Natural killer cell treated with Interleukin-12 subunit alpha and Interleukin-12 subunit beta and Interleukin-15 and Interleukin-18, amount 100 ng/mL, for 72 hours (primary cell): Measurements from ENCODE around the gene IRAG1. TPM values are rescaled to one million over a fixed set of nuclear protein-coding genes. Genes with fewer than 3 reads are reported as not detected.

Source experiments
- ATAC-seq, 2 donors: fragments of 150-1000 bp; cut with Tn5 transposase in 1 of 2; sonication (Bioruptor Pico), chemical (Tn5 transposase) in 1 of 2; 2 replicates each; pipeline ENCODE4 v1.10.0; 2021
- DNase-seq: peaks from one replicate; pipeline ENCODE4 v3.0.0; 2022; ENCODE audit warnings: low spot score
- H3K27ac Mint-ChIP-seq, 2 donors: 1 replicate in 1 of 2; 2 replicates in 1 of 2; pipeline ENCODE4 v1.8.0; 2022; ENCODE audit warnings: mixed read lengths in 2 of 2, mild to moderate bottlenecking in 1 of 2, moderate library complexity in 1 of 2
- H3K27me3 Mint-ChIP-seq, 2 donors: 1 replicate in 1 of 2; 2 replicates in 1 of 2; pipeline ENCODE4 v1.8.0; 2022; ENCODE audit warnings: mixed read lengths in 2 of 2
- H3K36me3 Mint-ChIP-seq: one replicate; pipeline ENCODE4 v1.8.0; 2022; ENCODE audit warnings: mixed read lengths
- H3K4me1 Mint-ChIP-seq, 2 donors: 1 replicate in 1 of 2; 2 replicates in 1 of 2; pipeline ENCODE4 v1.8.0; 2022; ENCODE audit warnings: low read depth in 2 of 2, mixed read lengths in 2 of 2, mild to moderate bottlenecking in 1 of 2
- H3K4me3 Mint-ChIP-seq: one replicate; pipeline ENCODE4 v1.8.0; 2022; ENCODE audit warnings: mixed read lengths
- H3K9me3 Mint-ChIP-seq: 2 replicates; pipeline ENCODE4 v1.8.0; 2022; ENCODE audit warnings: mixed read lengths
- total RNA-seq, 2 donors: library from RNA; stranded (reverse); gene quantifications; one replicate each; pipeline ENCODE4 v1.2.3, GENCODE V29; 2022

IRAG1 gene
- total RNA-seq, 2 donors from 2014 or later: not detected

GRCh38 chr11:10669258-10670033 is 24.1 kb downstream of the IRAG1 start:
- no peak for DNase-seq
- Mint-ChIP-seq H3K9me3 (no peaks in the 10 kb centered on the region), H3K27ac (no peak overlapping the region), H3K4me3 (no peak overlapping the region), H3K27me3 (peaks cover 17 to 29% of the 10 kb centered on the region in 2 donors), H3K4me1 (no peaks in the 10 kb centered on the region), H3K36me3 (no peaks in the 10 kb centered on the region)
- ATAC-seq: no peak

- ATAC-seq (no peak), DNase-seq (no peak)
- no peaks in the 10 kb centered on the region for H3K36me3 Mint-ChIP-seq
- no peak overlapping the region for H3K27ac Mint-ChIP-seq
- H3K9me3 Mint-ChIP-seq: no peaks in the 10 kb centered on the region
- peaks cover 7 to 13% of the 10 kb centered on the region in 2 donors for H3K27me3 Mint-ChIP-seq
- H3K4me3 Mint-ChIP-seq: no peak overlapping the region
- no peaks in the 10 kb centered on the region for H3K4me1 Mint-ChIP-seq
These were observed 26.1 kb downstream of the IRAG1 start for GRCh38 chr11:10667521-10667885.

GRCh38 chr11:10666556-10667520 is 26.7 kb downstream of the IRAG1 start:
- no peaks in the 10 kb centered on the region for H3K9me3 Mint-ChIP-seq
- no peaks in the 10 kb centered on the region for H3K36me3 Mint-ChIP-seq
- no peak for DNase-seq
- H3K4me1 Mint-ChIP-seq: no peaks in the 10 kb centered on the region
- peaks cover 4 to 7% of the 10 kb centered on the region in 2 donors for H3K27me3 Mint-ChIP-seq
- peak in 1 of 2 donors; percentile 24 for ATAC-seq
- H3K27ac Mint-ChIP-seq: no peak overlapping the region
- no peak overlapping the region for H3K4me3 Mint-ChIP-seq

- H3K4me3 Mint-ChIP-seq: no peak overlapping the region
- peaks cover 0 to 4% of the 10 kb centered on the region in 2 donors for H3K27me3 Mint-ChIP-seq
- no peak for ATAC-seq
- H3K27ac Mint-ChIP-seq: no peak overlapping the region
- no peak for DNase-seq
- H3K4me1 Mint-ChIP-seq: no peaks in the 10 kb centered on the region
- no peaks in the 10 kb centered on the region for H3K9me3 Mint-ChIP-seq
- H3K36me3 Mint-ChIP-seq: no peaks in the 10 kb centered on the region
These were observed 29.1 kb downstream of the IRAG1 start for GRCh38 chr11:10664496-10664895.

- no peaks in the 10 kb centered on the region for H3K4me1 Mint-ChIP-seq
- no peaks in the 10 kb centered on the region for H3K9me3 Mint-ChIP-seq
- no peaks in the 10 kb centered on the region for H3K36me3 Mint-ChIP-seq
- no peak for DNase-seq
- H3K27ac Mint-ChIP-seq: no peak overlapping the region
- peaks cover 0 to 4% of the 10 kb centered on the region in 2 donors for H3K27me3 Mint-ChIP-seq
- no peak overlapping the region for H3K4me3 Mint-ChIP-seq
- ATAC-seq: no peak
These were observed 29.6 kb downstream of the IRAG1 start for GRCh38 chr11:10663990-10664389.

GRCh38 chr11:10663365-10663764 is 30.2 kb downstream of the IRAG1 start:
- peaks cover 0 to 4% of the 10 kb centered on the region in 2 donors for H3K27me3 Mint-ChIP-seq
- H3K36me3 Mint-ChIP-seq: no peaks in the 10 kb centered on the region
- H3K4me3 Mint-ChIP-seq: no peak overlapping the region
- DNase-seq (no peak), ATAC-seq (no peak)
- H3K4me1 Mint-ChIP-seq: no peaks in the 10 kb centered on the region
- no peak overlapping the region for H3K27ac Mint-ChIP-seq
- H3K9me3 Mint-ChIP-seq: no peaks in the 10 kb centered on the region

- Mint-ChIP-seq H3K27me3 (peaks cover 0 to 2% of the 10 kb centered on the region in 2 donors), H3K36me3 (no peaks in the 10 kb centered on the region), H3K9me3 (no peaks in the 10 kb centered on the region), H3K4me3 (no peak overlapping the region), H3K4me1 (peaks cover 3 to 8% of the 10 kb centered on the region in 2 donors), H3K27ac (no peak overlapping the region)
- DNase-seq (no peak), ATAC-seq (no peak)
These were observed 33.2 kb downstream of the IRAG1 start for GRCh38 chr11:10660323-10660722.

- H3K27me3 Mint-ChIP-seq: peaks cover 0 to 2% of the 10 kb centered on the region in 2 donors
- ATAC-seq (peak in 1 of 2 donors; percentile 41), DNase-seq (no peak)
- no peaks in the 10 kb centered on the region for H3K9me3 Mint-ChIP-seq
- H3K27ac Mint-ChIP-seq: no peak overlapping the region
- no peaks in the 10 kb centered on the region for H3K36me3 Mint-ChIP-seq
- H3K4me1 Mint-ChIP-seq: peaks cover 3 to 9% of the 10 kb centered on the region in 2 donors
- H3K4me3 Mint-ChIP-seq: no peak overlapping the region
These were observed 34.0 kb downstream of the IRAG1 start for GRCh38 chr11:10659339-10660216.

- no peaks in the 10 kb centered on the region for H3K36me3 Mint-ChIP-seq
- no peak overlapping the region for H3K4me3 Mint-ChIP-seq
- peaks cover 0 to 2% of the 10 kb centered on the region in 2 donors for H3K27me3 Mint-ChIP-seq
- no peak for DNase-seq
- H3K4me1 Mint-ChIP-seq: peaks cover 3 to 14% of the 10 kb centered on the region in 2 donors
- peak; percentile 37 to 64 for ATAC-seq
- H3K27ac Mint-ChIP-seq: no peak overlapping the region
- no peaks in the 10 kb centered on the region for H3K9me3 Mint-ChIP-seq
These were observed 34.8 kb downstream of the IRAG1 start for GRCh38 chr11:10658621-10659338.

- Mint-ChIP-seq H3K9me3 (no peaks in the 10 kb centered on the region), H3K36me3 (no peaks in the 10 kb centered on the region), H3K27ac (peak overlapping the region; percentile 23 to 55), H3K4me3 (peak overlapping the region; percentile 54), H3K27me3 (peaks cover 0 to 2% of the 10 kb centered on the region in 2 donors), H3K4me1 (peaks cover 3 to 14% of the 10 kb centered on the region in 2 donors)
- DNase-seq (no peak), ATAC-seq (peak in 1 of 2 donors; percentile 56)
These were observed 36.0 kb downstream of the IRAG1 start for GRCh38 chr11:10657308-10658271.

GRCh38 chr11:10655943-10656576 is 37.5 kb downstream of the IRAG1 start:
- Mint-ChIP-seq H3K36me3 (no peaks in the 10 kb centered on the region), H3K4me1 (peaks cover 3 to 14% of the 10 kb centered on the region in 2 donors), H3K4me3 (no peak overlapping the region), H3K27ac (no peak overlapping the region), H3K27me3 (no peaks in the 10 kb centered on the region), H3K9me3 (no peaks in the 10 kb centered on the region)
- DNase-seq (no peak), ATAC-seq (no peak)
